CD4-positive, alpha-beta T cell treated with Interleukin-4 for 1 hour (primary cell): ENCODE data around the gene KCNQ4.
A peak's percentile ranks its signal among the peaks of the same experiment; 100 is the strongest.

ENCODE experiments used
- DNase-seq, 2 donors: peaks; one replicate each; pipeline ENCODE4 v3.0.0-alpha.2; 2020 to 2022

The KCNQ4 gene

GRCh38 chr1:40796939-40797667 lies 13.5 kb downstream of the KCNQ4 start:
- no peak for DNase-seq

GRCh38 chr1:40797668-40798010 lies 14.1 kb downstream of the KCNQ4 start:
- DNase-seq: no peak

- no peak for DNase-seq
Measured at GRCh38 chr1:40798366-40799281, 15.0 kb downstream of the KCNQ4 start.

GRCh38 chr1:40799351-40799867 lies 15.8 kb downstream of the KCNQ4 start:
- no peak for DNase-seq

- DNase-seq: no peak
Measured at GRCh38 chr1:40801742-40802077, 18.1 kb downstream of the KCNQ4 start.

- DNase-seq: peak; percentile 89 to 91
Measured at GRCh38 chr1:40802078-40802741, 18.6 kb downstream of the KCNQ4 start.

- no peak for DNase-seq
Measured at GRCh38 chr1:40802742-40803113, 19.1 kb downstream of the KCNQ4 start.

- no peak for DNase-seq
Measured at GRCh38 chr1:40803447-40803846, 19.9 kb downstream of the KCNQ4 start.

GRCh38 chr1:40803902-40804301 lies 20.3 kb downstream of the KCNQ4 start:
- no peak for DNase-seq

GRCh38 chr1:40806240-40806639 lies 22.7 kb downstream of the KCNQ4 start:
- DNase-seq: no peak

- no peak for DNase-seq
Measured at GRCh38 chr1:40806731-40807695, 23.4 kb downstream of the KCNQ4 start.

GRCh38 chr1:40808002-40808401 lies 24.4 kb downstream of the KCNQ4 start:
- DNase-seq: no peak

- DNase-seq: no peak
Measured at GRCh38 chr1:40808444-40808843, 24.9 kb downstream of the KCNQ4 start.

- no peak for DNase-seq
Measured at GRCh38 chr1:40808909-40809308, 25.3 kb downstream of the KCNQ4 start.

- no peak for DNase-seq
Measured at GRCh38 chr1:40810927-40811326, 27.3 kb downstream of the KCNQ4 start.

GRCh38 chr1:40815420-40815819 lies 31.8 kb downstream of the KCNQ4 start:
- DNase-seq: no peak

GRCh38 chr1:40817791-40818263 lies 34.2 kb downstream of the KCNQ4 start:
- no peak for DNase-seq

- peak; percentile 91 to 93 for DNase-seq
Measured at GRCh38 chr1:40818264-40818961, 34.8 kb downstream of the KCNQ4 start.

GRCh38 chr1:40819101-40819500 lies 35.5 kb downstream of the KCNQ4 start:
- no peak for DNase-seq

- DNase-seq: no peak
Measured at GRCh38 chr1:40820251-40820797, 36.7 kb downstream of the KCNQ4 start.
